ENCODE results near the gene COG5. TPM values are rescaled to one million over a fixed set of nuclear protein-coding genes. Genes with fewer than 3 reads are reported as not detected.

Gene COG5
- total RNA-seq, 4 donors from 2014 or later: 49.9 to 58.2 (median 54.5) TPM

GRCh38 chr7:107262857-107263256 lies 300.9 kb downstream of the COG5 start:
- no peak for TF ChIP-seq CTCF (IDR thresholded peaks at IDR 0.05; ENCODE audit: low read depth)

DNA sequence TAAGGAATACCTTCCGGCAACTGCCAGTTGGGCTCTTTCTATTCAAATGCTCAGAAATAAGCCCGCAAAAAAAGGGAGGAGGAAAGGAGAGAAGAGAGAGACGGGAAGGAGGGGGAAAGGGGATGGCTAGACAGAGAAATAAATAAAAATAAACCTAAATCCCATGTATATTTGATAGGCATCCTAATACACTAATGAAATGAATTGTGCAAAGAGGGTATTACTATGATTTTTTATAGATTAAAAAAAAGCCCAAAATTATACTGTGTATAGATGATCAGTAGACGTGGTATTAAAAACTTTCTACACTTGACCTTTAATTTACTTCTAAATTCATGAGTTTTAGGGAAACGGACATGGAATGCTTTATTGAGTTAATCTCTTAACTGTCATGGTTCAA lies 305.0 kb downstream of the COG5 start:
- TF ChIP-seq CTCF (IDR thresholded peaks at IDR 0.05; ENCODE audit: low read depth): no peak

- TF ChIP-seq CTCF (IDR thresholded peaks at IDR 0.05; ENCODE audit: low read depth): no peak
These were observed 308.1 kb downstream of the COG5 start for GRCh38 chr7:107255602-107256001.

DNA sequence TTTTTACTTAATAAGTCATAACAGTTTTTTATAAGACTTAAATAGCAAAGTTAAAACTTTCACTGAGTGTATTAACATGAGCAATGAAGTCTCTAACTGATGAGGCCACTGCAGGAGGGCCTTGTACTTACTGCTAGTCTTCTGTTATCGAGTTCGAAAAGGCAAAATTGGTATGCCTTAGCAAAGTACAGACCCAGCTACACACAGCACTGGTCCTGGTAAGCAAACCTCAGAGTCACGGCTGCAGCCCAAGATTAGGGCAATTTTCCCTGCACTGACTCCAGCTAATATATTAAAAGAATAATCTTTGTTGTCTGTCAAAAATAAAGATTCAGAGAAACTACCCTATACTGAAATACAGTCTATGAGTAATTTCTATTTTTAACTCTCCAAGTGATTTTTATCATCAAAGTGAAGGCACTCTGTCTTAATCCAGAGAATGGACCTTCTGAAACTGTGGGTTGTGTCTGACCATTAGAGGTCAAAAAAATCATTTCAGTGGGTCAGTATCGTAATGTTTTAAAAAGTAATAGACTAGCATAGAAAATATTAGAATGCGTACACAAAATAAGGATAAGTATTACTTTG lies 309.2 kb downstream of the COG5 start:
- no peak for TF ChIP-seq CTCF (IDR thresholded peaks at IDR 0.05; ENCODE audit: low read depth)

DNA sequence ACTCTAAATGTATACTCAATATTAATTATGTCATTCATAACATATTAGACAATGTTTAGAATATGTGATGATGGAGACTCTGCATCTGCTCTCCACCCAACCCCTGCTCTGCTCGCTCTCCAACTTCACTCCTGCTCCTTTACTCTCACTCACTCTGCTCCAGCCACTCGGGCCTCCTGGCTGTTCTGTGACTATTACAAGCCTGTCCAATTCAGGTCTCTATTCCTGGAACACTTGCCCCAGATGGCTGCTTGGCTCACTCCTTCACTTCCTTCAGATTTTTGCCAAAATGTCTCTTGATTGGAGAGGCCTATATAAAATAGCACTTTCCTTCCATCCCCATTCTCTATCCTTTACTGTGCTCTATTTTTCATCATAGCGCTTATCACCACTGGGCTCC lies 310.1 kb downstream of the COG5 start:
- no peak for TF ChIP-seq CTCF (IDR thresholded peaks at IDR 0.05; ENCODE audit: low read depth)

GRCh38 chr7:107251963-107252362 lies 311.8 kb downstream of the COG5 start:
- TF ChIP-seq CTCF (IDR thresholded peaks at IDR 0.05; ENCODE audit: low read depth): no peak

DNA sequence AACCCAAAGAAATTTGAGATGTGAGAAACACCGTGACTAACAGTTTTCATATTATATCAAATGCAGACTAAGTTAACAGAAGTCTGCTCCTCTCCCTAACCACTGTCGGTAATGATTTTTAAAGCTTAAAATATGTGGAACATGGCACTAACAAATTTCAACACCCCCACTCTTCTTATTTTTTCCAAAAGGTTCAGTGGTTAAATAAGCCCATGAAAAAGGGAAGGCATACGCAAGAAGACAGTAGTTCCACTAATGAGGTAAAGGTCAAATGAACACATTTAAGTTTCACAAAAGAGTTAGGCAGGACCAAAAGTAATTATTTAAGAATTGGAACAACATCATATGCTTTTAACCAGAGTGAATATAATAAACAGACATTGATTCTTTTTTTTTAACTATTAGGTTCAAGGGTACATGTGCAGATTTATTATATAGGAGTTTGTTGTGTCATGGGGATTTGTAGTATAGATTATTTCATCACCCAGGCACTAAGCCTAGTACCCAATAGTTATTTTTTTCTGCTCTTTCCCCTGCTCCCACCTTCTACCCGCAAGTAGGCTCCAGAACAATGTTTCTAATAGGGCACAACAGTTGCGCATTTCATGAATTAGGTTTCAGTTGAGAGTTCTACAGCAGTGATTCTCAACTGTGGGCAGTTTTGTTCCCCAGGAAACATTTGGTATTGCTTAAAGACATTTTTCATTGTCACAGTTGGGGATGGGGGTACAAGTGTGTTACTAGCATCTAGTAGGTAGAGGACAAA lies 315.0 kb downstream of the COG5 start:
- TF ChIP-seq CTCF (IDR thresholded peaks at IDR 0.05; ENCODE audit: low read depth): no peak
